Measurements from ENCODE around the gene ZNF296. TPM values are rescaled to one million over a fixed set of nuclear protein-coding genes. Genes with fewer than 3 reads are reported as not detected.

The ZNF296 gene
- total and polyA plus RNA-seq, 2 experiments from 2014 or later = 1.2 TPM; not detected in 1

GRCh38 chr19:45095496-45096413 lies 19.5 kb upstream of the ZNF296 start:
- Histone ChIP-seq H3K4me2 (peak overlapping the region; percentile 8), H3K27me3 (no peaks in the 10 kb centered on the region), H3K4me1 (ENCODE audit: insufficient read depth) (peaks cover 50% of the 10 kb centered on the region), H3K9me2 (replicated peaks; ENCODE audit: insufficient read depth) (no peaks in the 10 kb centered on the region), H3K9me3 (ENCODE audit: low read depth) (no peaks in the 10 kb centered on the region), H2AFZ (no peak overlapping the region), H3K27ac (no peak overlapping the region), H3K79me2 (peaks cover 75% of the 10 kb centered on the region), H4K20me1 (ENCODE audit: insufficient read depth, poor library complexity, severe bottlenecking) (peaks cover 36% of the 10 kb centered on the region), H3K36me3 (replicated peaks; ENCODE audit: insufficient read depth, low read depth) (no peaks in the 10 kb centered on the region), H3K4me3 (no peak overlapping the region)
- DNase-seq (ENCODE audit: low spot score) = no peak
- no peak for TF ChIP-seq EZH2 (IDR thresholded peaks at IDR 0.05; ENCODE audit: borderline replicate concordance)
- TF ChIP-seq EZH2phosphoT487 (IDR thresholded peaks at IDR 0.05; ENCODE audit: low read depth, severe bottlenecking, unreplicated experiment) = no peak
- TF ChIP-seq CTCF (IDR thresholded peaks at IDR 0.05; ENCODE audit: poor library complexity) = no peak
- WGBS (ENCODE audit: low lambda C conversion rate, missing lambda C conversion rate) = 94% methylated on average over 14 of the region's 14 CpGs

- H3K9me2 ChIP-seq (replicated peaks; ENCODE audit: insufficient read depth) = no peaks in the 10 kb centered on the region
- H3K4me1 ChIP-seq (ENCODE audit: insufficient read depth) = peaks cover 39% of the 10 kb centered on the region
- no peaks in the 10 kb centered on the region for H3K27me3 ChIP-seq
- DNase-seq (ENCODE audit: low spot score) = peak; percentile 5
- H3K4me2 ChIP-seq = peak overlapping the region; percentile 70
- H4K20me1 ChIP-seq (ENCODE audit: insufficient read depth, poor library complexity, severe bottlenecking) = peaks cover 28% of the 10 kb centered on the region
- H2AFZ ChIP-seq = no peak overlapping the region
- H3K36me3 ChIP-seq (replicated peaks; ENCODE audit: insufficient read depth, low read depth) = no peaks in the 10 kb centered on the region
- 92% methylated on average over 5 of the region's 5 CpGs for WGBS (ENCODE audit: low lambda C conversion rate, missing lambda C conversion rate)
- no peaks in the 10 kb centered on the region for H3K9me3 ChIP-seq (ENCODE audit: low read depth)
- TF ChIP-seq EZH2 (IDR thresholded peaks at IDR 0.05; ENCODE audit: borderline replicate concordance) (no peak), EZH2phosphoT487 (IDR thresholded peaks at IDR 0.05; ENCODE audit: low read depth, severe bottlenecking, unreplicated experiment) (no peak), CTCF (IDR thresholded peaks at IDR 0.05; ENCODE audit: poor library complexity) (no peak)
- peaks cover 64% of the 10 kb centered on the region for H3K79me2 ChIP-seq
- no peak overlapping the region for H3K4me3 ChIP-seq
- H3K27ac ChIP-seq = no peak overlapping the region
Observed at GRCh38 chr19:45094707-45095106, 18.4 kb upstream of the ZNF296 start.

GRCh38 chr19:45094137-45094536 lies 17.9 kb upstream of the ZNF296 start:
- DNase-seq (ENCODE audit: low spot score) = no peak
- H3K36me3 ChIP-seq (replicated peaks; ENCODE audit: insufficient read depth, low read depth) = no peaks in the 10 kb centered on the region
- WGBS (ENCODE audit: low lambda C conversion rate, missing lambda C conversion rate) = 84% methylated on average over 9 of the region's 9 CpGs
- no peaks in the 10 kb centered on the region for H3K27me3 ChIP-seq
- peaks cover 34% of the 10 kb centered on the region for H3K4me1 ChIP-seq (ENCODE audit: insufficient read depth)
- peaks cover 63% of the 10 kb centered on the region for H3K79me2 ChIP-seq
- no peaks in the 10 kb centered on the region for H3K9me2 ChIP-seq (replicated peaks; ENCODE audit: insufficient read depth)
- no peak overlapping the region for H3K27ac ChIP-seq
- TF ChIP-seq EZH2 (IDR thresholded peaks at IDR 0.05; ENCODE audit: borderline replicate concordance) (no peak), CTCF (IDR thresholded peaks at IDR 0.05; ENCODE audit: poor library complexity) (no peak), EZH2phosphoT487 (IDR thresholded peaks at IDR 0.05; ENCODE audit: low read depth, severe bottlenecking, unreplicated experiment) (no peak)
- H4K20me1 ChIP-seq (ENCODE audit: insufficient read depth, poor library complexity, severe bottlenecking) = peaks cover 26% of the 10 kb centered on the region
- peak overlapping the region; percentile 51 for H3K4me3 ChIP-seq
- no peaks in the 10 kb centered on the region for H3K9me3 ChIP-seq (ENCODE audit: low read depth)
- H2AFZ ChIP-seq = no peak overlapping the region
- H3K4me2 ChIP-seq = peak overlapping the region; percentile 70
